PC-3 (cell line): ENCODE results near the gene IL36B. TPM values are rescaled to one million over a fixed set of nuclear protein-coding genes. Genes with fewer than 3 reads are reported as not detected.

Source experiments
- ATAC-seq: fragments of 200-7000 bp; cut with Tn5 transposase; 2 replicates; pipeline ENCODE4 v1.9.1; 2020; ENCODE audit warnings: mild to moderate bottlenecking, moderate library complexity
- BruUV-seq: library from RNA; stranded (reverse); fragments of 400-500 nt; replicated peaks from 2 replicates; lab custom pipeline; 2021; lab: Mats Ljungman, UMichigan
- CTCF ChIA-PET: fragments of 300-600 bp; sonication (Branson Sonifier 250); formaldehyde crosslinking; loops from one replicate; lab custom pipeline; 2022; ENCODE audit warnings: antibody characterized with exemption; lab: Charles Lee
- POLR2A ChIA-PET: fragments of 300-600 bp; sonication (Branson Sonifier 250); formaldehyde crosslinking; loops from one replicate; lab custom pipeline; 2022; ENCODE audit warnings: antibody characterized with exemption; ENCODE audit not compliant: unreplicated experiment; lab: Charles Lee
- DNase-seq: peaks from one replicate; pipeline ENCODE4 v3.0.0-alpha.2; 2015
- H2AFZ ChIP-seq: fragments of 300-600 bp; sonication (generic); 2 replicates; pipeline ENCODE4 v1.6.0; 2016; ENCODE audit warnings: antibody characterized with exemption, low read length
- H3F3A ChIP-seq: fragments of 300-600 bp; sonication (generic); one replicate; pipeline ENCODE4 v1.6.0; 2017; ENCODE audit warnings: antibody characterized with exemption, low read length, control low read depth, mild to moderate bottlenecking; ENCODE audit not compliant: unreplicated experiment
- H3K27ac ChIP-seq: fragments of 300-600 bp; sonication (generic); 2 replicates; pipeline ENCODE4 v1.5.1; 2016; ENCODE audit warnings: mild to moderate bottlenecking, low read length
- H3K27me3 ChIP-seq: fragments of 300-600 bp; sonication (generic); 2 replicates; pipeline ENCODE4 v1.6.1; 2016; ENCODE audit warnings: low read length, mixed read lengths
- H3K36me3 ChIP-seq: fragments of 300-600 bp; sonication (generic); 2 replicates; pipeline ENCODE4 v1.6.1; 2016; ENCODE audit warnings: low read depth, mixed run types, low read length, mixed read lengths
- H3K4me1 ChIP-seq: fragments of 300-600 bp; sonication (generic); 2 replicates; pipeline ENCODE4 v1.5.1; 2016; ENCODE audit warnings: low read length; ENCODE audit not compliant: insufficient read depth
- H3K4me2 ChIP-seq: fragments of 300-600 bp; sonication (generic); 2 replicates; pipeline ENCODE4 v1.6.0; 2016; ENCODE audit warnings: low read length
- H3K4me3 ChIP-seq: fragments of 300-600 bp; sonication (generic); 2 replicates; pipeline ENCODE4 v1.5.1; 2016; ENCODE audit warnings: mild to moderate bottlenecking, low read length, mixed read lengths
- H3K79me2 ChIP-seq: fragments of 300-600 bp; sonication (generic); 2 replicates; pipeline ENCODE4 v1.6.1; 2017; ENCODE audit warnings: low read length, mixed read lengths
- H3K9ac ChIP-seq: fragments of 300-600 bp; sonication (generic); 2 replicates; pipeline ENCODE4 v1.6.0; 2016; ENCODE audit warnings: mild to moderate bottlenecking, low read length
- H3K9me2 ChIP-seq: fragments of 300-600 bp; sonication (generic); replicated peaks from 2 replicates; pipeline ENCODE4 v1.6.1; 2016; ENCODE audit warnings: mixed run types, low read length, mixed read lengths
- H3K9me3 ChIP-seq: fragments of 300-600 bp; sonication (generic); 2 replicates; pipeline ENCODE4 v1.6.1; 2016; ENCODE audit warnings: low read length, mixed read lengths
- H4K20me1 ChIP-seq: fragments of 300-600 bp; sonication (generic); 2 replicates; pipeline ENCODE4 v1.6.1; 2016; ENCODE audit warnings: low read length, mixed read lengths
- EZH2 ChIP-seq: fragments of 300-600 bp; sonication (generic); IDR thresholded peaks from one replicate; pipeline ENCODE4 v1.6.1; 2017; ENCODE audit warnings: antibody characterized with exemption, mild to moderate bottlenecking, low read length; ENCODE audit not compliant: unreplicated experiment
- EZH2phosphoT487 ChIP-seq: fragments of 300-600 bp; sonication (generic); IDR thresholded peaks from 2 replicates; pipeline ENCODE4 v1.6.1; 2018; ENCODE audit warnings: mild to moderate bottlenecking, antibody characterized with exemption, low read length, borderline replicate concordance
- intact Hi-C: fragments of 100-400 bp; cut with micrococcal nuclease; formaldehyde crosslinking; loops from 2 replicates; pipeline ENCODE4 v1.9.0; 2023
- total RNA-seq: library from RNA; depleted of rRNA; stranded (reverse); fragments of >200 nt; gene quantifications from 2 replicates; pipeline ENCODE4 v1.2.3, GENCODE V29; 2014
- TF ChIP-seq, protein P1 (sequence below): fragments of 300-600 bp; sonication (generic); conservative IDR thresholded peaks from 2 replicates; pipeline ENCODE4 v1.5.1; 2017; ENCODE audit warnings: antibody characterized with exemption, low read depth, mild to moderate bottlenecking, low read length

The IL36B gene
- total RNA-seq, 1 experiment from 2014 or later = not detected

DNA sequence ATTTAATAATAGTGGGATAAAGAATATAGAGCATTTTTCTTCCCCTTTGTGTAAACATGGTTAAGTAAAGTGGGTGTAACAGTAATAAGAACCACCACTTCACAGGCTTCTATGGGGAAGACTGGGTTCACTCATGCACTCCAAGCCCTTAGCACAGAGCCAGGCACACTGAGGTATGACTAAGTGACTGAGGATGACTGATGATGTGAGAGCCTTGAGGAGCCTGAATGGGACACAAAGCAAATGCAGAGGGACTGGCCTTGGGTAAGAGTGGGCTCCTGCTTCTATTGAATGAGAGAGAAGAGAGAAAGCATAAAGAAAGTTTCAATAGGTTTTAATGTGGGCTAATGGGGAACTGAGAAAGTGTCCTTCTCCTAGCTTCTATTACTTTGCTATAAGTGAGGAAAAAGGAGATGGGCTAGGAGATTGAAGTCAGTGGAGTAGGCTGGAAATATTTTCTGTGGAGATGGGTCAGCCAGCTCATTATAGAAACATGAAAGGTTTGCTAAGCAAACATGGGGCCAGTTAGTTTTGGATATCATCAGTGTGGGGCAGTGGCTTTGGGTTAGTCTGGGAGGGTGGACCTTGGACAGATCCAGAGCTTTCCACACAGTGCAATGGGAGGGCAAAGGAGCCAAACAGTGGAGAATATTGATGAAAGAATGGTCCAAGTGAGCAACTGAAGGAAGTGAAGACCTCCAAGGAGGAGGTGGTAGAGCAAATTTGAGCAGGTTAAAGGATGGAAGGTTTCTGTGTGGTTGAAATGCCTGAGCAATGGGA is 35.7 kb upstream of the IL36B start:
- Histone ChIP-seq H3K9ac (no peak overlapping the region), H4K20me1 (no peaks in the 10 kb centered on the region), H3K36me3 (no peaks in the 10 kb centered on the region), H3K9me3 (no peaks in the 10 kb centered on the region), H3K4me3 (no peak overlapping the region), H2AFZ (no peak overlapping the region), H3K4me1 (no peaks in the 10 kb centered on the region), H3K79me2 (no peaks in the 10 kb centered on the region), H3K9me2 (no peaks in the 10 kb centered on the region), H3F3A (no peaks in the 10 kb centered on the region), H3K27me3 (no peaks in the 10 kb centered on the region), H3K27ac (no peak overlapping the region), H3K4me2 (no peak overlapping the region)
- TF ChIP-seq EZH2phosphoT487 (no peak), EZH2 (no peak)
- TF ChIP-seq, protein P1, sequence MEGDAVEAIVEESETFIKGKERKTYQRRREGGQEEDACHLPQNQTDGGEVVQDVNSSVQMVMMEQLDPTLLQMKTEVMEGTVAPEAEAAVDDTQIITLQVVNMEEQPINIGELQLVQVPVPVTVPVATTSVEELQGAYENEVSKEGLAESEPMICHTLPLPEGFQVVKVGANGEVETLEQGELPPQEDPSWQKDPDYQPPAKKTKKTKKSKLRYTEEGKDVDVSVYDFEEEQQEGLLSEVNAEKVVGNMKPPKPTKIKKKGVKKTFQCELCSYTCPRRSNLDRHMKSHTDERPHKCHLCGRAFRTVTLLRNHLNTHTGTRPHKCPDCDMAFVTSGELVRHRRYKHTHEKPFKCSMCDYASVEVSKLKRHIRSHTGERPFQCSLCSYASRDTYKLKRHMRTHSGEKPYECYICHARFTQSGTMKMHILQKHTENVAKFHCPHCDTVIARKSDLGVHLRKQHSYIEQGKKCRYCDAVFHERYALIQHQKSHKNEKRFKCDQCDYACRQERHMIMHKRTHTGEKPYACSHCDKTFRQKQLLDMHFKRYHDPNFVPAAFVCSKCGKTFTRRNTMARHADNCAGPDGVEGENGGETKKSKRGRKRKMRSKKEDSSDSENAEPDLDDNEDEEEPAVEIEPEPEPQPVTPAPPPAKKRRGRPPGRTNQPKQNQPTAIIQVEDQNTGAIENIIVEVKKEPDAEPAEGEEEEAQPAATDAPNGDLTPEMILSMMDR = no peak
- ATAC-seq = no peak
- ChIA-PET POLR2A (no interaction called here), CTCF (no interaction called here)
- DNase-seq = no peak
- BruUV-seq = no TSS peak
- intact Hi-C loops = no loop called here

DNA sequence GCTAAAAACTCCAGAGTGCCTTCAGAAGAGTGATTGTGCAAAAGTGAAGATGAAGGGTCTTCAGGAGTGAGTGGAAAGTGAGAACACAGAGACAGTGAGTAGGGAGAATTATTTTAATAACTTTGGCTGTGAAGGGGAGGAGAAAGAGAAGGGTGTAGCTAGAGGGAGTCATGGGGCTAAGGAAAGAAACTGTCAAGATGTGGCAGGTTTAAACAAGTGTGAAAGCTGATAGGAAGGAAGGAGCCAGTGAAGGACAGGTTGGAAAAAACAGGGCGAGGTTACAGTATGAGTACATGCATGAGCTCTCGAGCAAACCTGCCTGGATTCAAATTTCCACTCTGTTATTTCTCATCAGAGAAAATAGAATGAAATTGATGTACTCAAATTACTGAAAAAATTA is 32.9 kb upstream of the IL36B start:
- H3K4me3 ChIP-seq = no peak overlapping the region
- H3K36me3 ChIP-seq = no peaks in the 10 kb centered on the region
- H3K27ac ChIP-seq = no peak overlapping the region
- TF ChIP-seq, protein P1 = no peak
- no peak for TF ChIP-seq EZH2phosphoT487
- TF ChIP-seq EZH2 = no peak
- no TSS peak for BruUV-seq
- H3K79me2 ChIP-seq = no peaks in the 10 kb centered on the region
- H3K9me3 ChIP-seq = no peaks in the 10 kb centered on the region
- H3K27me3 ChIP-seq = no peaks in the 10 kb centered on the region
- ChIA-PET CTCF (interaction anchor here (1.8 kb wide), 1 partner anchor 51 kb away, joined by 4 read pairs; no protein-coding TSS in a partner anchor), POLR2A (no interaction called here)
- H3K4me1 ChIP-seq = no peaks in the 10 kb centered on the region
- H3K9ac ChIP-seq = no peak overlapping the region
- H3K9me2 ChIP-seq = no peaks in the 10 kb centered on the region
- H3F3A ChIP-seq = no peaks in the 10 kb centered on the region
- H3K4me2 ChIP-seq = no peak overlapping the region
- H2AFZ ChIP-seq = no peak overlapping the region
- intact Hi-C loops = no loop called here
- peak; percentile 46; the same call in 1 of the 2 replicates for ATAC-seq
- no peak for DNase-seq
- H4K20me1 ChIP-seq = no peaks in the 10 kb centered on the region
